Smooth muscle cell (in vitro differentiated cells): ENCODE data around the gene IL13RA2. TPM values are rescaled to one million over a fixed set of nuclear protein-coding genes. Genes with fewer than 3 reads are reported as not detected.

ENCODE experiments used
- DNase-seq: peaks from one replicate; lab custom pipeline; 2025; ENCODE audit not compliant: unreplicated experiment; lab: John Stamatoyannopoulos, UW
- H2AFZ ChIP-seq: fragments of 200-600 bp; sonication (generic); 2 replicates; pipeline ENCODE4 v1.6.0; 2016; ENCODE audit warnings: antibody characterized with exemption, low read depth, mild to moderate bottlenecking
- H3F3A ChIP-seq: fragments of 200-600 bp; sonication (generic); 2 replicates; pipeline ENCODE4 v1.6.0; 2017; ENCODE audit warnings: antibody characterized with exemption, low read depth
- H3K27ac ChIP-seq: fragments of 200-600 bp; sonication (generic); 2 replicates; pipeline ENCODE4 v1.5.1; 2016; ENCODE audit warnings: low read depth, mild to moderate bottlenecking
- H3K27me3 ChIP-seq: fragments of 200-600 bp; sonication (generic); 2 replicates; pipeline ENCODE4 v1.6.1; 2016; ENCODE audit warnings: low read depth, mild to moderate bottlenecking
- H3K36me3 ChIP-seq: fragments of 200-600 bp; sonication (generic); 2 replicates; pipeline ENCODE4 v1.5.1; 2016; ENCODE audit warnings: low read depth
- H3K4me1 ChIP-seq: fragments of 200-600 bp; sonication (generic); 2 replicates; pipeline ENCODE4 v1.5.1; 2016; ENCODE audit warnings: low read depth
- H3K4me2 ChIP-seq: fragments of 200-600 bp; sonication (generic); 2 replicates; pipeline ENCODE4 v1.6.0; 2016; ENCODE audit warnings: mild to moderate bottlenecking
- H3K4me3 ChIP-seq: fragments of 200-600 bp; sonication (generic); 2 replicates; pipeline ENCODE4 v1.5.1; 2016; ENCODE audit warnings: mild to moderate bottlenecking
- H3K79me2 ChIP-seq: fragments of 200-600 bp; sonication (generic); 2 replicates; pipeline ENCODE4 v1.6.0; 2016; ENCODE audit warnings: low read depth, mild to moderate bottlenecking
- H3K9ac ChIP-seq: fragments of 200-600 bp; sonication (generic); 2 replicates; pipeline ENCODE4 v1.6.0; 2016; ENCODE audit warnings: low read depth
- H3K9me3 ChIP-seq: fragments of 200-600 bp; sonication (generic); replicated peaks from 2 replicates; pipeline ENCODE4 v1.5.1; 2016; ENCODE audit warnings: low read depth
- H4K20me1 ChIP-seq: fragments of 200-600 bp; sonication (generic); 2 replicates; pipeline ENCODE4 v1.6.0; 2016; ENCODE audit warnings: low read depth
- WGBS: methylation state at CpG from one replicate; pipeline ENCODE4 v1.1.7; 2016; ENCODE audit warnings: low lambda C conversion rate; 5-methylcytosine and 5-hydroxymethylcytosine counted together
- polyA plus RNA-seq: library from polyadenylated mRNA; unstranded; fragments of >200 nt; fragmentation: Nextera tagmentation; extraction: Ambion mirVana; gene quantifications from 2 replicates; pipeline ENCODE4 v1.2.1, GENCODE V29; 2016
- total RNA-seq: library from RNA; depleted of rRNA; stranded (reverse); fragments of >200 nt; gene quantifications from 2 replicates; pipeline ENCODE4 v1.2.3, GENCODE V29; 2014
- TF ChIP-seq, protein P1 (sequence below): fragments of 200-600 bp; sonication (generic); IDR thresholded peaks from 2 replicates; pipeline ENCODE4 v1.5.1; 2017; ENCODE audit warnings: borderline replicate concordance, mild to moderate bottlenecking, antibody characterized with exemption; ENCODE audit not compliant: insufficient read depth, poor library complexity, severe bottlenecking

IL13RA2 gene
- total and polyA plus RNA-seq, 2 experiments from 2014 or later: 2.3 to 5.8 TPM

DNA sequence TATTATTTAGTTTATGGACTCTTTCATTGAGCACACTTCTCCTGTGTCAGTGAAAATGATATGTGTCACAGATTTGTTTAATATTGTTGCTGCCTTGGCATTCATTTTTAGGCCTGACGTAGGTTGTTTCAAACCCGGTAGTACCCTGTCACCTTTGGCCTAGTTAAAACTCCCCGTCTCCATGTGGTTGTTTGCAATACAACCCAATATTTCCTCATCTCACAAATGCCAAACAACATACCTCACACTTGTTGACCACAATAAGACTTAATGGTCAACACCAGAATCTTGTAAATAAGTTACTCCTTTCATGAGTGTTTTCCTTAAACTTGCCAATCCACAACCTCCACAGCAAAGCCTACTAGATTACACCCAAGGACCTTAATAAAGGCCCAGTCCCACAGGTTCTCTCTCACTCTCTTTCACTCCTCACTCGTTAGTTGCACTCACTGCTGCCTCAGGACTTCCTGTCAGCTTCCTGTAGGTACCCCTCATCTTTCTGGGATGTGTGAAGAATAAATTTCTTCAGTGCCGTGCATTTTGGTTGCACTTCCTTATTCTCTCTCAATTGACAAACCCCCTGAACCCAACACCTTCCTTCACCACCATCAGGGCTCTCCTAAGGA lies 31.3 kb downstream of the IL13RA2 start:
- Histone ChIP-seq H3K36me3 (no peaks in the 10 kb centered on the region), H3K4me3 (no peak overlapping the region), H3K9me3 (no peaks in the 10 kb centered on the region), H3K4me1 (no peaks in the 10 kb centered on the region), H3K27me3 (no peaks in the 10 kb centered on the region), H3K4me2 (no peak overlapping the region), H3K27ac (no peak overlapping the region), H3K79me2 (no peaks in the 10 kb centered on the region), H2AFZ (no peak overlapping the region), H4K20me1 (no peaks in the 10 kb centered on the region), H3K9ac (no peak overlapping the region), H3F3A (no peaks in the 10 kb centered on the region)
- 85% methylated on average over 5 of the region's 5 CpGs for WGBS
- no peak for DNase-seq
- TF ChIP-seq, protein P1, sequence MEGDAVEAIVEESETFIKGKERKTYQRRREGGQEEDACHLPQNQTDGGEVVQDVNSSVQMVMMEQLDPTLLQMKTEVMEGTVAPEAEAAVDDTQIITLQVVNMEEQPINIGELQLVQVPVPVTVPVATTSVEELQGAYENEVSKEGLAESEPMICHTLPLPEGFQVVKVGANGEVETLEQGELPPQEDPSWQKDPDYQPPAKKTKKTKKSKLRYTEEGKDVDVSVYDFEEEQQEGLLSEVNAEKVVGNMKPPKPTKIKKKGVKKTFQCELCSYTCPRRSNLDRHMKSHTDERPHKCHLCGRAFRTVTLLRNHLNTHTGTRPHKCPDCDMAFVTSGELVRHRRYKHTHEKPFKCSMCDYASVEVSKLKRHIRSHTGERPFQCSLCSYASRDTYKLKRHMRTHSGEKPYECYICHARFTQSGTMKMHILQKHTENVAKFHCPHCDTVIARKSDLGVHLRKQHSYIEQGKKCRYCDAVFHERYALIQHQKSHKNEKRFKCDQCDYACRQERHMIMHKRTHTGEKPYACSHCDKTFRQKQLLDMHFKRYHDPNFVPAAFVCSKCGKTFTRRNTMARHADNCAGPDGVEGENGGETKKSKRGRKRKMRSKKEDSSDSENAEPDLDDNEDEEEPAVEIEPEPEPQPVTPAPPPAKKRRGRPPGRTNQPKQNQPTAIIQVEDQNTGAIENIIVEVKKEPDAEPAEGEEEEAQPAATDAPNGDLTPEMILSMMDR: no peak

DNA sequence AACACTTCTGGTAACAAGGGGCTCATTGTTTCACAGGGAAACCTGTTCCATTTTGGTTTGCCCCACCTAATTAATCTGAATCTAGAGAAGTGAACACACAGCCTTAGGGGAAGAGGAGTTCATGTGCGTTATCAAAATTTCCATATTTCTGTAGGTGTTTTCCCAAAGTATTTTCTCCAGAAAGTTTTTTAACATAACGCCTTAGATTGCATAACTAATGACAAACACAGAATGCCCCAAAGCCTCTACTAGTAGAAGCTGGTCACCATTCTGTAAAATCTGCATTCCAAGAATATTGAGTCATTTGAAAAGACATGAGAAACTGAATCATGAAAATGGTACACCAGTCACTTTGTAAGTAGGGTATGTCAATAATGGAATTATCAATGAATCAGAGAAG lies 41.1 kb downstream of the IL13RA2 start:
- Histone ChIP-seq H3K79me2 (no peaks in the 10 kb centered on the region), H3K27ac (peak overlapping the region; percentile 13), H2AFZ (no peak overlapping the region), H3K36me3 (no peaks in the 10 kb centered on the region), H3K9me3 (no peaks in the 10 kb centered on the region), H3K4me2 (no peak overlapping the region), H3K9ac (no peak overlapping the region), H3K4me1 (no peaks in the 10 kb centered on the region), H3F3A (no peaks in the 10 kb centered on the region), H3K27me3 (peaks cover 3% of the 10 kb centered on the region), H4K20me1 (no peaks in the 10 kb centered on the region), H3K4me3 (no peak overlapping the region)
- DNase-seq: no peak
- TF ChIP-seq, protein P1: no peak
- WGBS: 58% methylated on average over 2 of the region's 2 CpGs

DNA sequence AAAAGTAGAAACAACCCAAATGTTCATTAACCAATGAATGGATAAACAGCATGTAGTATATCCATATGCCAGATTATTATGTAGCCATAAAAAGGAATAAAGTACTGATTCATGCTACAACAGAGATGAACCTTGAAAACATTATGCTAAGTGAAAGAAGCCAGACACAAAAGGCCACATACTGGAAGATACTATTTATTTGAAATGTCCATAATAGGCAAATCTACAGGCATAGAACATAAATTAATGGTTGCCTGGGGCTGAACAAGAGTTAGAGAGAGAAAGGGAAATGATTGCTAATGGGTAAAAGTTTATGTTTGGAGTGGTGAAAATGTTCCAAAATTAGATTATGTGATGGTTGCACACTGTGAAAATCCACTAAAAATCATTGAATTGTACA lies 44.4 kb downstream of the IL13RA2 start:
- Histone ChIP-seq H3K4me2 (no peak overlapping the region), H3K4me1 (no peaks in the 10 kb centered on the region), H4K20me1 (no peaks in the 10 kb centered on the region), H3K9me3 (no peaks in the 10 kb centered on the region), H3K27ac (no peak overlapping the region), H3K79me2 (no peaks in the 10 kb centered on the region), H3K27me3 (peaks cover 3% of the 10 kb centered on the region), H3K4me3 (no peak overlapping the region), H3K36me3 (no peaks in the 10 kb centered on the region), H3F3A (no peaks in the 10 kb centered on the region), H3K9ac (no peak overlapping the region), H2AFZ (no peak overlapping the region)
- DNase-seq: no peak
- TF ChIP-seq, protein P1: no peak

DNA sequence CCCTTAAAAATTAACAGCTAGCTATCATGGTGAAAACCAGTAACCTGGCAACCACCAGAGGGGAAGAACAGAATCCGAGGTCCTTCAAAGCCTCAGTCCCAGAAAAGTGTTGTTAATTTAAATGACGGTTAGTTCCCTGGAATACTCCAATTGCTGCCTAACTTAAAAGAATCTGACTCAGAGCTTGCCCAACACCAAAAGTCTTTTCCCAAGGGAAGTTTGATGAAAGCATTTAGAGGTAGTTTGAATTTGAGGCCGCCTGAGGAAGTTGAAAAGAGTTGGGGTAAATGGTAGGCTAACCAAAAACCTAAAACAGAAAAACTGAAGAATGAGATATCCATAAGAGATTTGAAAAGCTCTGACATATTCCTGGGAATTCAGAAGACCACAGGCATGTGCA lies 46.6 kb downstream of the IL13RA2 start:
- no peaks in the 10 kb centered on the region for H3F3A ChIP-seq
- TF ChIP-seq, protein P1: no peak
- no peaks in the 10 kb centered on the region for H4K20me1 ChIP-seq
- no peak for DNase-seq
- peaks cover 3% of the 10 kb centered on the region for H3K27me3 ChIP-seq
- no peaks in the 10 kb centered on the region for H3K9me3 ChIP-seq
- H2AFZ ChIP-seq: peak overlapping the region; percentile 36
- no peak overlapping the region for H3K4me2 ChIP-seq
- no peak overlapping the region for H3K27ac ChIP-seq
- no peaks in the 10 kb centered on the region for H3K4me1 ChIP-seq
- H3K36me3 ChIP-seq: no peaks in the 10 kb centered on the region
- no peak overlapping the region for H3K9ac ChIP-seq
- WGBS: 64% methylated on average over 3 of the region's 3 CpGs
- H3K4me3 ChIP-seq: no peak overlapping the region
- H3K79me2 ChIP-seq: no peaks in the 10 kb centered on the region
